H1 (cell line): ENCODE measurements around the gene ZNF496. TPM values are rescaled to one million over a fixed set of nuclear protein-coding genes. Genes with fewer than 3 reads are reported as not detected.

Source experiments
- GABPA ChIP-seq: IDR thresholded peaks from 2 replicates; pipeline ENCODE4 v1.6.1; 2011; ENCODE audit warnings: mild to moderate bottlenecking, low read length, moderate library complexity, borderline replicate concordance; ENCODE audit not compliant: insufficient read depth
- POLR2A ChIP-seq, 2 experiments: IDR thresholded peaks; 1 replicate in 1 of 2; 2 replicates in 1 of 2; pipeline ENCODE4 v1.6.1; 2011; ENCODE audit warnings: low read depth in 2 of 2, low read length in 2 of 2, mild to moderate bottlenecking in 2 of 2; ENCODE audit errors: control extremely low read depth in 1 of 2
- POLR2AphosphoS5 ChIP-seq: IDR thresholded peaks from 2 replicates; pipeline ENCODE4 v1.6.1; 2011; ENCODE audit warnings: low read depth, low read length
- polyA plus RNA-seq, 7 experiments: library from polyadenylated mRNA; depleted of rRNA in 3 of 7; stranded (reverse) in 5 of 7; unstranded in 2 of 7; fragments of >200 nt in 5 of 7; fragments of 200-250 nt in 2 of 7; gene quantifications; 1 replicate in 5 of 7; 2 replicates in 1 of 7; 4 replicates in 1 of 7; pipeline versions ENCODE4 v1.2.1 to v1.2.3, GENCODE V29; 2011 to 2013; ENCODE audit warnings: missing spikeins in 2 of 7, mixed read lengths in 2 of 7
- total RNA-seq: library from RNA; stranded (reverse); fragmentation: NEBNext Ultra II Directional; extraction: Animal tissue kit (Norgen Biotek cat#: 25700); gene quantifications from 2 replicates; pipeline ENCODE4 v1.2.1, GENCODE V29; 2021

Gene ZNF496
- total and polyA plus RNA-seq, 2 of the 8 experiments (the other 6 are each of a cell fraction or from before 2014, with no cell fraction given), result 27.9 to 71.4 TPM

DNA sequence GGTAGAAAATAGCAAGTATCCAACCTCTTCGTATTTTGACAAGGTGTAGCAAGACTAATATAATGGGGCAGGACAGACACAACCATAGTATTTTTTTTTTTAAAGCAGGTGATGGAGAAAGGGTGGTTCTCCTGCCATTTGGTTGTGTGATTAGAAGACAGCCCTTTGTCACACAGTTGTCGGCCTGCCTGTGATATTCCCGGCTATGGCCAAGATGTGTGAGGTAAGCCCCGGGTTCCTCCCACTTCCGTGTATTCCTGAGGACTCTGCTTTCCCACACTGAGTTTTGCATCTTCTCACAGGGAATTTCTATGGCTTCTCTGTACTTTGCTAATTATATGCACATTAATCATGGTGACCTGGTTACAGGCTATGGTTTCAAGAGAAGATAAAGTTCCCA is 35.9 kb downstream of the ZNF496 start (continued):
- TF ChIP-seq POLR2AphosphoS5 (no peak), POLR2A (IDR thresholded peaks at IDR 0.05; ENCODE audit: control extremely low read depth in 1 of 2, low read depth in 2 of 2, low read length in 2 of 2) (no peak), GABPA (no peak)
